HG03095 (cell line): ENCODE data around the gene DAAM1.

ENCODE experiments used
- ATAC-seq: cut with Tn5 transposase; IDR thresholded peaks from one replicate; pipeline ENCODE4 v1.9.1; 2021; ENCODE audit warnings: moderate library complexity; ENCODE audit not compliant: unreplicated experiment

Gene DAAM1

GRCh38 chr14:59310633-59311032 is 122.2 kb downstream of the DAAM1 start:
- ATAC-seq = no peak

- no peak for ATAC-seq
Observed at GRCh38 chr14:59311723-59312122, 123.3 kb downstream of the DAAM1 start.

- peak; percentile 58 for ATAC-seq
Observed at GRCh38 chr14:59313144-59313651, 124.7 kb downstream of the DAAM1 start.

- ATAC-seq = no peak
Observed at GRCh38 chr14:59313658-59314608, 125.5 kb downstream of the DAAM1 start.

- ATAC-seq = no peak
Observed at GRCh38 chr14:59314953-59315599, 126.6 kb downstream of the DAAM1 start.

GRCh38 chr14:59316151-59316830 is 127.8 kb downstream of the DAAM1 start:
- ATAC-seq = no peak

- ATAC-seq = no peak
Observed at GRCh38 chr14:59317346-59317745, 128.9 kb downstream of the DAAM1 start.

GRCh38 chr14:59317798-59318505 is 129.5 kb downstream of the DAAM1 start:
- no peak for ATAC-seq

GRCh38 chr14:59318908-59319307 is 130.4 kb downstream of the DAAM1 start:
- ATAC-seq = no peak

GRCh38 chr14:59320361-59320760 is 131.9 kb downstream of the DAAM1 start:
- no peak for ATAC-seq

GRCh38 chr14:59320763-59321625 is 132.5 kb downstream of the DAAM1 start:
- ATAC-seq = no peak

- ATAC-seq = no peak
Observed at GRCh38 chr14:59321626-59321949, 133.1 kb downstream of the DAAM1 start.

GRCh38 chr14:59325906-59326305 is 137.4 kb downstream of the DAAM1 start:
- no peak for ATAC-seq

- ATAC-seq = no peak
Observed at GRCh38 chr14:59328454-59328853, 140.0 kb downstream of the DAAM1 start.

GRCh38 chr14:59330455-59330854 is 142.0 kb downstream of the DAAM1 start:
- ATAC-seq = no peak

- ATAC-seq = no peak
Observed at GRCh38 chr14:59331217-59331616, 142.8 kb downstream of the DAAM1 start.

- no peak for ATAC-seq
Observed at GRCh38 chr14:59332727-59333126, 144.3 kb downstream of the DAAM1 start.

- ATAC-seq = no peak
Observed at GRCh38 chr14:59333235-59333634, 144.8 kb downstream of the DAAM1 start.

GRCh38 chr14:59333668-59334067 is 145.2 kb downstream of the DAAM1 start:
- no peak for ATAC-seq

- ATAC-seq = no peak
Observed at GRCh38 chr14:59334253-59334652, 145.8 kb downstream of the DAAM1 start.
